Tibial artery (tissue), 4 donors: ENCODE data around the gene CST6.

Experiments
- DNase-seq, 2 donors: peaks; one replicate each; pipeline ENCODE4 v3.0.0-alpha.2; 2019
- H3K27ac ChIP-seq, 2 donors: fragments of 200-600 bp; sonication (generic) in 1 of 2; 1 replicate in 1 of 2; 2 replicates in 1 of 2; pipeline ENCODE4 v1.5.1; 2018 to 2019; ENCODE audit warnings: mild to moderate bottlenecking in 1 of 2
- H3K27me3 ChIP-seq, 2 donors: fragments of 200-600 bp; sonication (generic) in 1 of 2; one replicate each; pipeline versions ENCODE4 v1.5.1 to v1.6.0; 2016 to 2019
- H3K36me3 ChIP-seq, 3 donors: fragments of 200-600 bp; sonication (generic) in 2 of 3; one replicate each; pipeline ENCODE4 v1.5.1; 2016 to 2019; ENCODE audit warnings: mild to moderate bottlenecking in 2 of 3
- H3K4me1 ChIP-seq, 4 donors: fragments of 200-600 bp; sonication (generic) in 2 of 4; 1 replicate in 3 of 4; 2 replicates in 1 of 4; pipeline ENCODE4 v1.5.1; 2016 to 2019
- H3K4me3 ChIP-seq, 2 donors: fragments of 200-600 bp; sonication (generic) in 1 of 2; 1 replicate in 1 of 2; 2 replicates in 1 of 2; pipeline ENCODE4 v1.5.1; 2018 to 2019; ENCODE audit warnings: mild to moderate bottlenecking in 2 of 2
- H3K9me3 ChIP-seq, 3 donors: fragments of 200-600 bp; sonication (generic) in 1 of 3; one replicate each; pipeline ENCODE4 v1.5.1; 2016 to 2019
- intact Hi-C: fragments of 100-400 bp; cut with DNase I; formaldehyde crosslinking; loops from one replicate; pipeline ENCODE4 v1.15.0; 2023; ENCODE audit warnings: low total_unique reads
- TF ChIP-seq, protein P1 (sequence below), 2 experiments: fragments of 200-600 bp in 1 of 2; fragments of 450-650 bp in 1 of 2; IDR thresholded peaks; one replicate each; pipeline ENCODE4 v1.5.1; 2017 to 2019; ENCODE audit warnings: antibody characterized with exemption in 2 of 2, mild to moderate bottlenecking in 1 of 2, moderate library complexity in 1 of 2

The CST6 gene

DNA sequence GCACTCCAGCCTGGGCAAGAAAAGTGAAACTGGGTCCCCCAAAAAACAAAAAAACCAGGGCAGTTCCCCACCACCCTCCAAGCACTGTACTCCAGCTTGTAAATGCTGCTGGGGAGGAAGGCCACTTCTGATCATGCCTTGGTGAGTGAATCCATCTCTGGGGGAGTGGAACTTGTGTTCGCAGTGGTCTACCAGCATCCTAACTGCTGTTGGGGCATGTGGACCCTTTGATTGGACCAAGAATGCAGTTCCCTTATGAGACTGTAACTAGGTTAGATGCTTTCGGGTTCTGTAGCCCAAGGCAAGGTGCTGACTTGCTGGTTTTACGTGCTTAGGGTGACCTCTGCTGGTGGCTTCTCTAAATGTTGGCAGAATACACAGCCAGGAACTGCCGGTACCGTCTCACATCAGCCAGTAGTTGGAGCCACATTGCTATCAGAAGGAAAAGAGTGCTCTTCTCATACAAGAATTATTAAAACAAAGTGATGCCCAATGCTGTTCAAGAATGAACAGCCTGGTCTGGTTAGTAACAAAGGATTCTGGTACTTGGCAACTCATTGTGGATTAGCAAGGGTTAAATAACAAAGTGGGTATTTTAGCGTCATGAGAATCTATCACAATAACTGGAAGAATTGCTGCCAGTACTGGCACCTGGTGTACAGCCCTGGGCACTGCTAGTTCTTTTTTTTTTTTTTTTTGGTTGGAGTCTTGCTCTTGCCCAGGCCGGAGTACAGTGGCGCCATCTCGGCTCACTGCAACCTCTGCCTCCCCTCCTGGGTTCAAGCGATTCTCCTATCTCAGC lies 22.8 kb upstream of the CST6 start:
- TF ChIP-seq, protein P1, sequence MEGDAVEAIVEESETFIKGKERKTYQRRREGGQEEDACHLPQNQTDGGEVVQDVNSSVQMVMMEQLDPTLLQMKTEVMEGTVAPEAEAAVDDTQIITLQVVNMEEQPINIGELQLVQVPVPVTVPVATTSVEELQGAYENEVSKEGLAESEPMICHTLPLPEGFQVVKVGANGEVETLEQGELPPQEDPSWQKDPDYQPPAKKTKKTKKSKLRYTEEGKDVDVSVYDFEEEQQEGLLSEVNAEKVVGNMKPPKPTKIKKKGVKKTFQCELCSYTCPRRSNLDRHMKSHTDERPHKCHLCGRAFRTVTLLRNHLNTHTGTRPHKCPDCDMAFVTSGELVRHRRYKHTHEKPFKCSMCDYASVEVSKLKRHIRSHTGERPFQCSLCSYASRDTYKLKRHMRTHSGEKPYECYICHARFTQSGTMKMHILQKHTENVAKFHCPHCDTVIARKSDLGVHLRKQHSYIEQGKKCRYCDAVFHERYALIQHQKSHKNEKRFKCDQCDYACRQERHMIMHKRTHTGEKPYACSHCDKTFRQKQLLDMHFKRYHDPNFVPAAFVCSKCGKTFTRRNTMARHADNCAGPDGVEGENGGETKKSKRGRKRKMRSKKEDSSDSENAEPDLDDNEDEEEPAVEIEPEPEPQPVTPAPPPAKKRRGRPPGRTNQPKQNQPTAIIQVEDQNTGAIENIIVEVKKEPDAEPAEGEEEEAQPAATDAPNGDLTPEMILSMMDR (IDR thresholded peaks at IDR 0.05), result peak; percentile 90 to 99
- no peak overlapping the region for H3K4me3 ChIP-seq
- H3K9me3 ChIP-seq, result no peaks in the 10 kb centered on the region
- peak overlapping the region in 1 of 2 donors; percentile 46 for H3K27ac ChIP-seq
- H3K36me3 ChIP-seq, result peaks cover 0 to 2% (median 0%) of the 10 kb centered on the region in 3 donors
- H3K4me1 ChIP-seq, result peaks cover 0 to 17% (median 0%) of the 10 kb centered on the region in 4 donors
- H3K27me3 ChIP-seq, result no peaks in the 10 kb centered on the region
- peak; percentile 93 to 95 for DNase-seq
- intact Hi-C loops, result loop anchor here (2.0 to 10.0 kb wide), 3 partner anchors 33 to 284 kb away; no protein-coding TSS in a partner anchor

DNA sequence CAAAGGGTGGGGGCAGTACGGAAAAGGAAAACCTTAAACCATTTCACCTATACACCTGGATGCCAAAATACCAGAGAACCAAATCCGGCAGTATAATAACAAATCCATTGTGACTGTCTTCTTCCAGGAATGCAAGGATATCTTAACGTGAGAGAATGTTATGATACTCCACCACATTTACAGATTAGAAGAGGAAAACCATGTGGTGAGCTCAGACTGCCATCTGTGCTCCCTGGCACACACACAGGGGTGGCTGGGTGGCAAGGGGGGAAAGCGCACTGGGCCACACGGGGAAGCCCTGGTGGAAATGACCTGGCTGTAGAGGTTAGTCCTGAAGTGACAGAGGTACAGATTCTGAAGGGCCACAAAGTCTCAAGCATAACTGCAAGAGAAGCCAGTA lies 19.8 kb upstream of the CST6 start:
- TF ChIP-seq, protein P1 (IDR thresholded peaks at IDR 0.05), result no peak
- H3K36me3 ChIP-seq, result peaks cover 1 to 9% (median 4%) of the 10 kb centered on the region in 3 donors
- no peak overlapping the region for H3K4me3 ChIP-seq
- no peak for DNase-seq
- H3K9me3 ChIP-seq, result no peaks in the 10 kb centered on the region
- H3K27ac ChIP-seq, result no peak overlapping the region
- H3K4me1 ChIP-seq, result no peaks in the 10 kb centered on the region
- H3K27me3 ChIP-seq, result no peaks in the 10 kb centered on the region
- intact Hi-C loops, result no loop called here

DNA sequence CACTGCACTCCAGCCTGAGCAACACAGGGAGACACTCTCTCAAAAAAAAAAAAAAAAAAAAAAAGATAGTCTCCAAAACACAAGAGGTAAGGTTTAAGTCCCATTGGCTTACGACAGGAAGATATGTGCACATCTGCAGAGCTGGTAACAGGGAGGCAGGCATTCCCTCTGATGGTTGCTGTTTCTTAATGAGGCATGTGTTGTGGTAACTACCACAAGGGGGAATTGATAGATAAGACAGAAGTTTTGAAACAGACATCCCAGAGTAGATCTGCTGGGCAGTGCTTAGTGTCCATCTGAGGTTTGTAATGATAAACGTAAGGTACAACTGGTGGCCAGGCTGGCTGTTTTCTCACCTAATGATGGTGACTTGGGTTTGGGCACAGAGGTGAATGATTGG lies 14.5 kb upstream of the CST6 start:
- Histone ChIP-seq H3K27me3 (no peaks in the 10 kb centered on the region), H3K9me3 (no peaks in the 10 kb centered on the region), H3K27ac (no peak overlapping the region), H3K4me3 (no peak overlapping the region), H3K4me1 (peaks cover 0 to 21% (median 12%) of the 10 kb centered on the region in 4 donors), H3K36me3 (peaks cover 31 to 42% (median 37%) of the 10 kb centered on the region in 3 donors)
- TF ChIP-seq, protein P1 (IDR thresholded peaks at IDR 0.05), result no peak
- DNase-seq, result no peak
- intact Hi-C loops, result no loop called here

DNA sequence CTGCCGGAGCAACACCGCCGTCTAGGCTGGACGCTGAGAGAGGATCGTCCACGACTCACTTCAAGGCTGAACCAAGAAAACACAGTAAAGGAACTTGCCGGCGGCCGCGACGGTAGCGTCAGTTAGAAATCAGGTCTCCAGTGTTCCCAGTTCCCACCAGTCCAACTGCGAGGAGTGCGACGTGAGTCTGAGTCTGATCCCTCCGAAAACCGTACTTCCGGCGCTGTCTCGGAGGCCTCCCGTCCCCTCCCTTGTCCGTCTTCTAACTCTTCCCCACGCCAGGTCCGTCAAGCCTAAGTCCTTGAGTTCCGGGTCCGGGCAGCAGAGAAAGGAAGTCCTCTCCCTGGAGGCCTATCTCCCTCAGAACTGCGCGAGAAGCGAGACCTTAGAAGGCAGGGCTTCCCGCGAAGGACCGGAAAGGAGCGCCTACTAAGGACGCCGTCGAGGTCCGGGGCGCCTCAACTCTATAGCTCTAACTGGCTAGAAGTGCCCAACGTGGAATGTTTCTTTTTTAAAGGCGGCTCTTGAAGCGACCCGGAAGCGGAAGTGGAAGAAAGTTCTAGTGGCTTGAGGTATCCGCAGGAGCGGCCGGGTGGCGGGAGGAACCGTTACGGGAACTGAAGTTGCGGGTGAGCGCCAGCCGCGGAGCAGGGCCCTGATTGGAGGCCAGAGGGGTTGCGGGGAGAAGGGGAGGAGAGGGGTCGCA lies 9.7 kb upstream of the CST6 start, which contains the start of the genes BANF1 and EIF1AD:
Gene BANF1, plus strand, starts transcription at position 562 of the 706 bp plus-strand sequence. CDS start 748 bp downstream, outside the sequence.
Gene EIF1AD, minus strand, starts transcription at position 216 of the 706 bp plus-strand sequence. CDS start 1,768 bp downstream, outside the sequence.
- TF ChIP-seq, protein P1 (IDR thresholded peaks at IDR 0.05), result no peak

DNA sequence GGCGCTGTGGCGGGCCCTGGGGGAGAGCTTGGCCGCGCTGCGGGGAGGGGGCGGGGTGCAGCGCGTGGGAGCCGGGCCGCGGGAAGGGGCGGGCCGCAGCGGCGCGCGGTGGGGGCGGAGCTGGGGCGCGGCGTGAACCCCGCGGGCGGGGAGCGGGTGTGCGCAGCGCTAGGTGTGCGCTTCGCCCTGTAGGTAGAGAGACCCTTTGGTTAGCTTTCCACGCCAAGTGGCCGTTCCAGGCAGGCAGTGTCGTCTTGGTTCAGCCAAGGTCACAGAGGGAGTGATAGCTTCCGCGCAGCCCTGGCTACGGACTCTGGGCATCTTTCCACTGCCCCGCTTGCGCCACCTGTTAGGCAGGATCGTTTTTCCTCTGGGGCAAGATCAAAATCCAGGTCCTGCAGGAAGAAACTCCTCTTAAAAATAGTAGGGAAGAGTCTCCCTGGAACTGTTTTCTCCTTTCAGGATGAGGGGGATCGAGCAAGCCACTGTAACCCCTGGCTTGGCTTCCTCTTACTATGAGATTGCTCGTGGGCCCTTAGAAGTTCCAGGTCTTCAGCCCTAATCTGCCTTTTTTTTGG lies 9.1 kb upstream of the CST6 start:
- intact Hi-C loops, result loop anchor here (5.0 kb wide), 1 partner anchor 40 kb away; the partner anchor contains the start of gene SART1
- H3K4me3 ChIP-seq, result peak overlapping the region; percentile 83 to 84
- TF ChIP-seq, protein P1 (IDR thresholded peaks at IDR 0.05), result no peak
- peaks cover 32 to 59% (median 41%) of the 10 kb centered on the region in 3 donors for H3K36me3 ChIP-seq
- H3K27me3 ChIP-seq, result no peaks in the 10 kb centered on the region
- peaks cover 0 to 33% (median 21%) of the 10 kb centered on the region in 4 donors for H3K4me1 ChIP-seq
- peak overlapping the region; percentile 87 to 93 for H3K27ac ChIP-seq
- no peaks in the 10 kb centered on the region for H3K9me3 ChIP-seq
- DNase-seq, result peak; percentile 48 to 80

More for the DNA sequence above, 9.7 kb upstream of the CST6 start, which contains the start of the genes BANF1 and EIF1AD:
- Histone ChIP-seq H3K4me3 (peak within 1 kb of the TSS; percentile 83 to 84), H3K36me3 (peaks cover 38 to 65% (median 47%) of the 10 kb centered on the region in 3 donors), H3K27ac (peak within 1 kb of the TSS; percentile 87 to 93), H3K4me1 (peaks cover 0 to 33% (median 21%) of the 10 kb centered on the region in 4 donors), H3K9me3 (no peaks in the 10 kb centered on the region), H3K27me3 (no peaks in the 10 kb centered on the region)
- peak; percentile 92 to 96 for DNase-seq
- intact Hi-C loops, result loop anchor here (1.0 to 5.0 kb wide), 2 partner anchors 19 to 40 kb away; partner anchors contain the start of gene SART1
